T-helper 1 cell (primary cell): Measurements from ENCODE around the gene KLHL40.
A peak's percentile ranks its signal among the peaks of the same experiment; 100 is the strongest.

Experiments used
- DNase-seq, 5 donors: peaks; one replicate each; pipeline ENCODE4 v3.0.0-alpha.2; 2012 to 2020

The KLHL40 gene

GRCh38 chr3:42672515-42672914 lies 12.8 kb upstream of the KLHL40 start:
- no peak for DNase-seq

DNA sequence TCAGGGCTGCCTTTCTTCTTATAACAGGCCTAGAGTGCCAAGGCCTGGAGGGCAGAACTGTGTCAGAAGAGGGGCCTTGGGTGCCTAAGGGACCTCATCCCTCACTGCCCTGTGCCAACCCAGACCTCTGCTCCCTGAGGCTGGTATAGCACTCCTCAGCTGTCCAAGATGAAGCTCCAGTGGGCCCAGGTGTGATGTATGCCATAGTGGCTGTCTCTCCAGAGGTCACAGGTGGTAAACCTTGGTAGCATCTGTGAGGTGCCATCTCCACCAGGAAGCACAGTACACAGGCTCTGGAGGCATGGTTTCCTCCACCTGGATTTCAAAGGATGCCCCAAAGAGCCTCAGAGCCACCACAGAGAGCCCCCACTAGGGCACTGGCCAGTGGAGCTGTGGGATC lies 12.3 kb upstream of the KLHL40 start:
- no peak for DNase-seq

- no peak for DNase-seq
Measured at GRCh38 chr3:42674146-42674545, 11.2 kb upstream of the KLHL40 start.

DNA sequence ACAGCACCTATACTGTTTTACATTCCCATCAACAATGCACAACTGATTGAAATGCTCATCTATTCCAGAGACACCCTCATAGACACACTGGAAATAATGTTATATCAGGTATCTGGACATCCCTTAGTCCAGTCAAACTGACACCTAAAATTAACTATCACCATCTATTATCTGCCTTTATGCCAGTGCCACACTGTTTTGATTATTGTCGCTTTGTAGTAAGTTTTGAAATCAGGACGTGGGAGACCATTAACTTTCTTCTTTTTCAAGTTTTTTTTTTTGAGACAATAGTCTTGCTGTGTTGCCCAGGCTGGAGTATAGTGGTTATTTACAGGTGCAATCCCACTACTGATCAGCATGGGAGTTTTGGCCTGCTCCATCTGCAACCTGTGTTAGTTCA lies 9.4 kb upstream of the KLHL40 start:
- DNase-seq = no peak

DNA sequence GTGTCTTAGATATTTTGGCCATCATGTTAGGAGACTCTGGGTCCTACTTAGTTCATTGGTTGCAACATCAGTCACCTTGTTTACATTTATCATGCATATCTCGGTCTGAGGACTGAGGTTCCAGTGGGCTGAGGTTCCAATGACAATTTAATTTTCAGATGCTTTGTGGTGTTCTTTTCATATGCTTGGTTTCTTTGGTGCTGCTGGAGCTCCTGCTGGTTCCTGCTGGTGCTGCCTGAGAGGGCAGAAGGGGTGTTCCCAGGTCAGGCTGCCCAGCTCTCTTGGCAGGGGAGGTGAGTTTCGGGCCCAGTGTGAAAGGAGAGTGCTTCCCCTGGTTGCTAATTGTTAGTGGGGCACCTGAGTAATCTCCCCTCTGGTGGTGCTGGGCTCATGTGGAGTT lies 6.9 kb upstream of the KLHL40 start:
- DNase-seq = no peak

DNA sequence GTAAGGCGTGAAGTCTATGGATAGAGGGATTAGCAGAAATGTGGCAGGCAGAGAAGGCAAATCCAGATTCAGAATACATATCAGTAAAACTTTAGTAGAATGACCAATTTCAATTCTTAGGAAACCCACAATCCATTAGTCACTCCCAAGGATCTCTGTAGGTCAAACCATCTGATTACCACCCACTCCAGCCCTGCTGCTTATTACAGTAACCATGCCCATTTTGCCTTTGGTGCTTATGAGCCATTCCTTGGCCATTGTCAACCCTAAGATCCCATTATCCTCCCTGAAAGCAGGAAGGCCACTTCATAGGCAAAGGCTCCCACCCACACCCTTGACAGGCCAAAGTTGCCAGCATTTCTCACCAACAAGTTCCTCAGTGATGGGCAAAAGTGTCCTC lies 5.1 kb upstream of the KLHL40 start:
- no peak for DNase-seq

- peak in 1 of 5 donors; percentile 2 for DNase-seq
Measured at GRCh38 chr3:42680806-42681205, 4.5 kb upstream of the KLHL40 start.

DNA sequence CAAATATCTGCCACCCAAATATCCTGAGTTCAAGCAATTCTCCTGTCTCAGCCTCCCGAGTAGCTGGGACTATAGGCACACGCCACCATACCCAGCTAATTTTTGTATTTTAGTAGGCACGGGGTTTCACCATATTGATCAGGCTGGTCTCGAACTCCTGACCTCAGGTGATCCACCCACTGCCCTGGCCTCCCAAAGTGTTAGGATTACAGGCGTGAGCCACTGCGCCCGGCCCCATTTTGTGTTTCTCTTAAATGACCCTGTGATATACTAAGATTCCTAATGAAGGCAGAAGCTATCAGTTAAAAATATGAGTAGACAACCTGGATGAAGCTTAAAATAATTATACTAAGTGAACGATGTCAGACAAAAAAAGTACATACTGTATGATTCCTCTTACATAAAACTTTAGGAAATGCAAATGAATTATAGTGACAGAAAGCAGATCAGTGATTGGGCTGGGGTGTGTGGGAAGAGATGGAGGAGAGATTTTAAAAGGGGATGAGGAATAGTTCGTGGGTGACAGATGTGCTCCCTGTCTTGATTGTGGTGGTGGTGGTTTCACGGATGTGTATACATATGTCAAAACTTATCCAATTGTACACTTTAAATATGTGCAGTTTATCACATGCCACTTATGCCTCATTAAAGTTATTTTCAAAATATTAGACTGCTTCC lies 3.8 kb upstream of the KLHL40 start:
- DNase-seq = no peak

GRCh38 chr3:42682301-42683070 lies 2.9 kb upstream of the KLHL40 start:
- DNase-seq = no peak

DNA sequence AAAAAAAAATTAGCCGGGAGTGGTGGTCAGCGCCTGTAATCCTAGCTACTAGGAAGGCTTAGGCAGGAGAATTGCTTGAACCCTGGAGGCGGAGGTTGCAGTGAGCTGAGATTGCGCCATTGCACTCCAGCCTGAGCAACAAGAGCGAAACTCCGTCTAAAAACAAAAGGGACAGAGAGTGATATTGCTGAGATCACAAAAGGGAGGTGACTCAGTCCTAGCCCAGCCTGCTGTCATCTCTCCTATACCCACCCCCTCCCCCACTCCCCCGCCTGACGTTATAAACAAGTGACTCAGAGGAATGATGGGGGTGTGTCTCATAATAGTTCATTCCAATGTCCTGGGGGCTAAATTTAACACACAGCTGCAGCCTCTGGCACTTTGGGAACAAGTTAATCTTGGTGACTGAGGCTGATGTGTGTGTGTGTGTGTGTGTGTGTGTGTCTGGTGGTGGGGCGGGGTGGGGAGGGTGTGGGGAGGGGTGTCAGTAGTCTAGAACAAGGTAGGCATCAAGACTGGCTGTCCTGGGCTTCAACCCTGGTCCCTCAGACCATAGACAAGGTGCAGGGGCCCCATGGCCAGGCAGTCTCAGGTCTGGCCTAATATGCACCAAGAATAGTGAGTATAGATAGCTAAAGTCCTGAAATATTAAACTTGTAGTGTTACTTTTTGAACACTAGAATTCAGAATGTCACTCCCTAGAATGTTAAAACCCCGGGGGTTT lies 1.3 kb upstream of the KLHL40 start:
- peak in 1 of 5 donors; percentile 36 for DNase-seq

DNA sequence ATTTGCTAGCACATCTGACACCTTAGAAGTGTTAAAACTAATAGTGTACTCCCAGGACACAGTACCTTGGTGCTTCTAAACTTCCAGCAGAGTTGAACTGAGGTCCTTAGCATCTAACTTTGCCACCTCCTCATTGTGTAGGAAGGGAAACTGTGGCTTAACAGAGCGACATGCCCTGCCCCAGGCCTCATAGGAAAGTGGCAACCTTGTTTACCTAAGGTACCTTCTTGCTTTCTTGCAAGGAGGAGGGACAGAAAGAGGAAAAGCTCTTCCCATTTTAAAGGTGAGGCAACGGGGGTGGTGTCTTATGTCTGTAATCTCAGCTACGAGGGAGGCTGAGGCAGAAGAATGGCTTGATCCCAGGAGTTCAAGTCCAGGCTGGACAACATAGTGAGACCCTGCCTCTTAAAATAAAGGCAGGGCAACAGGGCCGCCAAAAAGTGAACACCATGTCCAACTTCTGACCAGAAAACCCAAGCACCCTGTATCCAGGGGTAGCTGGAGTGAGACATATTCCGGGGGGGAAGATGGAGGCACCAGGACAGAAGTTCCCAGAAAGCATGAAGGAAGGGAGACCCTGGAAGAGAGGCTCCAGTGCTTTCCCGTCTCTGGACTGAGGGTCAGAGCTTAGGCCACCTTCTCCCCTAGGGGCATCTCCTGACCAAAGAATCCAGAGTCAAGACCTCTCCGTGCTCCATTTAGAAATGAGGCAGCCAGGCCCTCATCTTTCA lies 540 bp upstream of the KLHL40 start:
- DNase-seq = peak in 1 of 5 donors; percentile 1

DNA sequence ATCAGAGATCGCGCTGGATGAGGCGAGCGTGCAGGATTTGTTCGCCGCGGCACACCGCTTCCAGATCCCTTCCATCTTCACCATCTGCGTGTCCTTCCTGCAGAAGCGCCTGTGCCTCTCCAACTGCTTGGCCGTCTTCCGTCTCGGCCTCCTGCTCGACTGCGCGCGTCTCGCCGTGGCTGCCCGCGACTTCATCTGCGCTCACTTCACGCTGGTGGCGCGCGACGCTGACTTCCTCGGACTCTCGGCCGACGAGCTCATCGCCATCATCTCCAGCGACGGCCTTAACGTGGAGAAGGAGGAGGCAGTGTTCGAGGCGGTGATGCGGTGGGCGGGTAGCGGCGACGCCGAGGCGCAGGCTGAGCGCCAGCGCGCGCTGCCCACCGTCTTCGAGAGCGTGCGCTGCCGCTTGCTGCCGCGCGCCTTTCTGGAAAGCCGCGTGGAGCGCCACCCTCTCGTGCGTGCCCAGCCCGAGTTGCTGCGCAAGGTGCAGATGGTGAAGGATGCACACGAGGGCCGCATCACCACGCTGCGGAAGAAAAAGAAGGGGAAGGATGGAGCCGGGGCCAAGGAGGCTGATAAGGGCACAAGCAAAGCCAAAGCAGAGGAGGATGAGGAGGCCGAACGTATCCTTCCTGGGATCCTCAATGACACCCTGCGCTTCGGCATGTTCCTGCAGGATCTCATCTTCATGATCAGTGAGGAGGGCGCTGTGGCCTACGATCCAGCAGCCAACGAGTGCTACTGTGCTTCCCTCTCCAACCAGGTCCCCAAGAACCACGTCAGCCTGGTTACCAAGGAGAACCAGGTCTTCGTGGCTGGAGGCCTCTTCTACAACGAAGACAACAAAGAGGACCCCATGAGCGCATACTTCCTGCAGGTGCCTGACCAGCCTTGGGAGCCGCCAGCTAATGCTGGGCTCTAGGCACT lies 819 bp downstream of the KLHL40 start:
- peak in 1 of 5 donors; percentile 4 for DNase-seq

GRCh38 chr3:42686832-42687650 lies 1.7 kb downstream of the KLHL40 start:
- peak in 1 of 5 donors; percentile 3 for DNase-seq

DNA sequence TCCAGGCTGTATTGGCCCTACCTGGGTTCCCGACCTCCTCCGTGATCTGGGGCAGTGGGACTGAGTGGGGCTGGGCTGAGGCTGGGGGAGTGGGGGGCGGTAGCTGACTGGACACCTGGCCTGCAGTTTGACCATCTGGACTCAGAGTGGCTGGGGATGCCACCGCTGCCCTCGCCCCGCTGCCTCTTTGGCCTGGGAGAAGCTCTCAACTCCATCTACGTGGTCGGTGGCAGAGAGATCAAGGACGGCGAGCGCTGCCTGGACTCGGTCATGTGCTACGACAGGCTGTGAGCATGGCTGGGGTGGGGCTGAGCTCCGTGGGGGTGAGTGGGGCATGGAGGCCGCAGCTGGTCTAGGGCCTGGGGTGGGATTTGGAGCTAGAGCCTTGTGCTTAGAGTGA lies 2.7 kb downstream of the KLHL40 start:
- peak in 1 of 5 donors; percentile 9 for DNase-seq

GRCh38 chr3:42688487-42689420 lies 3.4 kb downstream of the KLHL40 start:
- peak in 1 of 5 donors; percentile 3 for DNase-seq

DNA sequence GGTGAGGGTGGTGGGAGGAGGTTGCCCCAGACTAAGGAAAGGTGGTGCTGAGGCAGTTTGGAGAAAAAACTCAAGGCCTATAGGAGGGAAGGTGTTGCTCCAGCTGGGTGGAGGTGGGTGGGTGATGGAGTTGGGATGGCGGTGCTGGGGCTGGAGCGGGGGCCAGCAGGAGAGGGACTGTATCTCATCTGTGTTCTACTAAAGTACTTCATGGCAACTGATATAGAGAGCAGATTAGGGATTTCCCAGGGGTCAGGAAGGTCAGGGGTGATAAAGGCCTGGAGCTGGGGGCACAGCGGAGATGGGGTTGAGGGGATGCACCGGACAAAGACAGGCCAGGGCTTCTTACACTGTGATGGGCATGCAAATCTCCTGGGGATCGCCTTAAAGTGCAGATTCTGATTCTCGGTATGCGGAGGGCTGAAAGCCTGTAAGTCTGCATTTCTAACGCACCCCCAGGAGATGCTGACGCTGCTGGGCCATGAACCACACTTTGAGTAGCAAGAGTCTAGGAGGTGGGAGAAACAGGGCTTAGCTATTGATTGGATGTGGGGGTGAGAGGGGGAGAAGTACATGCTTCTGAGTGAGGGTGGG lies 4.2 kb downstream of the KLHL40 start:
- no peak for DNase-seq

DNA sequence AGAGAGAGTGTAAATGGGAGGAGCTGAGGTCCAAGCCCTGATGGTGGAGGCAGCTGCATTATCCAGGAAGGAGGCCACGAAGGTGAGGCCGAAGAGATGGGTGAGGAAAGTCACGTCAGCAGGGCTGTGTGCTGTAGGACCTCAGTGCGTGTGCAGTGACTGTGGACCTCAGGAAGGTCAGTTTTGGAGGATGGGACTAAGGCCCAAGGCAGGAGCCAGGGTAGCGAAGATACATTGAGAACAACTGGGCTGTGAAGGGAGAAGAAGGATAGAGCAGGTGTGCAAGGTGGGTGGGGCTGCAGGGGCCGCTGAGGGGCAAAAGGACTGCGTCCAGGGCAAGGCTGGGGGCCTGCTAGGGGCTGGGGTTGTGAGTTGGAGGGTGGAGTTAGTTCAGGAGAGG lies 4.9 kb downstream of the KLHL40 start:
- DNase-seq = peak in 1 of 5 donors; percentile 6

GRCh38 chr3:42690766-42691680 lies 5.7 kb downstream of the KLHL40 start:
- DNase-seq = no peak
